Osteoblast (primary cell): ENCODE data around the gene RIMBP2. TPM values are rescaled to one million over a fixed set of nuclear protein-coding genes. Genes with fewer than 3 reads are reported as not detected.

ENCODE experiments used
- DNase-seq: peaks from one replicate; pipeline ENCODE4 v3.0.0; 2011; ENCODE audit warnings: low spot score, mixed read lengths; ENCODE audit not compliant: insufficient read length; ENCODE audit errors: missing footprints
- H2AFZ ChIP-seq: 2 replicates; pipeline ENCODE4 v1.6.0; 2011; ENCODE audit warnings: mild to moderate bottlenecking, low read length
- H3K27ac ChIP-seq: 2 replicates; pipeline ENCODE4 v1.5.1; 2011; ENCODE audit warnings: mild to moderate bottlenecking, low read depth, low read length, moderate library complexity
- H3K27me3 ChIP-seq: 2 replicates; pipeline ENCODE4 v1.6.0; 2012; ENCODE audit warnings: mild to moderate bottlenecking, control low read depth, inconsistent platforms, low read length, moderate library complexity; ENCODE audit not compliant: insufficient read depth
- H3K36me3 ChIP-seq: 2 replicates; pipeline ENCODE4 v1.5.1; 2011; ENCODE audit warnings: mild to moderate bottlenecking, low read length, control low read depth, moderate library complexity; ENCODE audit not compliant: insufficient read depth
- H3K4me1 ChIP-seq: 2 replicates; pipeline ENCODE4 v1.5.1; 2011; ENCODE audit warnings: mild to moderate bottlenecking, low read length, control low read depth, moderate library complexity; ENCODE audit not compliant: insufficient read depth
- H3K4me2 ChIP-seq: 2 replicates; pipeline ENCODE4 v1.6.0; 2011; ENCODE audit warnings: mild to moderate bottlenecking, low read length; ENCODE audit not compliant: insufficient read depth
- H3K4me3 ChIP-seq: fragments of 200-600 bp; sonication (generic); 3 replicates; pipeline ENCODE4 v1.5.1; 2012; ENCODE audit warnings: mild to moderate bottlenecking, low read length, inconsistent platforms; ENCODE audit not compliant: insufficient read depth
- H3K79me2 ChIP-seq: 2 replicates; pipeline ENCODE4 v1.6.0; 2012; ENCODE audit warnings: mild to moderate bottlenecking, low read length, control low read depth, inconsistent platforms; ENCODE audit not compliant: insufficient read depth
- H3K9me3 ChIP-seq: 2 replicates; pipeline ENCODE4 v1.5.1; 2011; ENCODE audit warnings: low read depth, low read length, control low read depth
- H4K20me1 ChIP-seq: 2 replicates; pipeline ENCODE4 v1.6.0; 2012; ENCODE audit warnings: mild to moderate bottlenecking, low read length, control low read depth; ENCODE audit not compliant: insufficient read depth
- total RNA-seq: library from RNA; depleted of rRNA; stranded (reverse); fragments of >200 nt; gene quantifications from 2 replicates; pipeline ENCODE4 v1.2.3, GENCODE V29; 2012
- TF ChIP-seq, protein P1 (sequence below): IDR thresholded peaks from 2 replicates; pipeline ENCODE4 v1.5.1; 2011; ENCODE audit warnings: mild to moderate bottlenecking, low read depth, low read length, moderate library complexity; ENCODE audit errors: extremely low read depth

Gene RIMBP2
- total RNA-seq, 1 donor: not detected

GRCh38 chr12:130489293-130489692 lies 226.8 kb downstream of the RIMBP2 start:
- Histone ChIP-seq H3K4me3 (no peak overlapping the region), H2AFZ (no peak overlapping the region), H3K27me3 (no peaks in the 10 kb centered on the region), H3K9me3 (peaks cover 2% of the 10 kb centered on the region), H3K27ac (no peak overlapping the region), H3K4me2 (no peak overlapping the region), H3K4me1 (no peaks in the 10 kb centered on the region), H3K36me3 (no peaks in the 10 kb centered on the region), H4K20me1 (no peaks in the 10 kb centered on the region), H3K79me2 (no peaks in the 10 kb centered on the region)
- TF ChIP-seq, protein P1, sequence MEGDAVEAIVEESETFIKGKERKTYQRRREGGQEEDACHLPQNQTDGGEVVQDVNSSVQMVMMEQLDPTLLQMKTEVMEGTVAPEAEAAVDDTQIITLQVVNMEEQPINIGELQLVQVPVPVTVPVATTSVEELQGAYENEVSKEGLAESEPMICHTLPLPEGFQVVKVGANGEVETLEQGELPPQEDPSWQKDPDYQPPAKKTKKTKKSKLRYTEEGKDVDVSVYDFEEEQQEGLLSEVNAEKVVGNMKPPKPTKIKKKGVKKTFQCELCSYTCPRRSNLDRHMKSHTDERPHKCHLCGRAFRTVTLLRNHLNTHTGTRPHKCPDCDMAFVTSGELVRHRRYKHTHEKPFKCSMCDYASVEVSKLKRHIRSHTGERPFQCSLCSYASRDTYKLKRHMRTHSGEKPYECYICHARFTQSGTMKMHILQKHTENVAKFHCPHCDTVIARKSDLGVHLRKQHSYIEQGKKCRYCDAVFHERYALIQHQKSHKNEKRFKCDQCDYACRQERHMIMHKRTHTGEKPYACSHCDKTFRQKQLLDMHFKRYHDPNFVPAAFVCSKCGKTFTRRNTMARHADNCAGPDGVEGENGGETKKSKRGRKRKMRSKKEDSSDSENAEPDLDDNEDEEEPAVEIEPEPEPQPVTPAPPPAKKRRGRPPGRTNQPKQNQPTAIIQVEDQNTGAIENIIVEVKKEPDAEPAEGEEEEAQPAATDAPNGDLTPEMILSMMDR: no peak
- DNase-seq: no peak

- Histone ChIP-seq H3K36me3 (no peaks in the 10 kb centered on the region), H4K20me1 (no peaks in the 10 kb centered on the region), H3K79me2 (no peaks in the 10 kb centered on the region), H3K27me3 (no peaks in the 10 kb centered on the region), H2AFZ (no peak overlapping the region), H3K9me3 (peaks cover 2% of the 10 kb centered on the region), H3K4me2 (no peak overlapping the region), H3K27ac (no peak overlapping the region), H3K4me1 (no peaks in the 10 kb centered on the region), H3K4me3 (no peak overlapping the region)
- no peak for DNase-seq
- TF ChIP-seq, protein P1: no peak
Measured at GRCh38 chr12:130488358-130488710, 227.8 kb downstream of the RIMBP2 start.

GRCh38 chr12:130487636-130488357 lies 228.3 kb downstream of the RIMBP2 start:
- H3K27me3 ChIP-seq: no peaks in the 10 kb centered on the region
- H3K4me3 ChIP-seq: no peak overlapping the region

GRCh38 chr12:130486891-130487416 lies 229.1 kb downstream of the RIMBP2 start:
- Histone ChIP-seq H3K36me3 (no peaks in the 10 kb centered on the region), H3K4me1 (no peaks in the 10 kb centered on the region), H2AFZ (no peak overlapping the region), H3K4me3 (no peak overlapping the region), H3K4me2 (no peak overlapping the region), H4K20me1 (no peaks in the 10 kb centered on the region), H3K79me2 (no peaks in the 10 kb centered on the region), H3K27me3 (no peaks in the 10 kb centered on the region), H3K9me3 (peaks cover 2% of the 10 kb centered on the region), H3K27ac (no peak overlapping the region)
- no peak for DNase-seq
- TF ChIP-seq, protein P1: no peak

More at GRCh38 chr12:130487636-130488357, 228.3 kb downstream of the RIMBP2 start:
- peaks cover 2% of the 10 kb centered on the region for H3K9me3 ChIP-seq
- no peaks in the 10 kb centered on the region for H4K20me1 ChIP-seq
- H2AFZ ChIP-seq: no peak overlapping the region
- no peak for DNase-seq
- no peaks in the 10 kb centered on the region for H3K79me2 ChIP-seq
- no peak overlapping the region for H3K27ac ChIP-seq
- H3K36me3 ChIP-seq: no peaks in the 10 kb centered on the region
- H3K4me2 ChIP-seq: no peak overlapping the region
- no peaks in the 10 kb centered on the region for H3K4me1 ChIP-seq
- TF ChIP-seq, protein P1: no peak
